Calu3 (cell line): Measurements from ENCODE around the gene CCDC175. TPM values are rescaled to one million over a fixed set of nuclear protein-coding genes. Genes with fewer than 3 reads are reported as not detected.
A peak's percentile ranks its signal among the peaks of the same experiment; 100 is the strongest.

Experiments
- BruUV-seq: library from RNA; stranded (reverse); fragments of 400-500 nt; replicated peaks from 2 replicates; lab custom pipeline; 2021; lab: Mats Ljungman, UMichigan
- CTCF ChIA-PET: fragments of 300-600 bp; sonication (Branson Sonifier 250); formaldehyde crosslinking; loops from one replicate; lab custom pipeline; 2022; ENCODE audit warnings: antibody characterized with exemption; lab: Charles Lee
- DNase-seq: peaks from one replicate; pipeline ENCODE4 v3.0.0; 2022
- H3K27ac Mint-ChIP-seq: one replicate; pipeline ENCODE4 v1.8.0; 2022; ENCODE audit warnings: mixed read lengths; ENCODE audit not compliant: unreplicated experiment
- H3K27me3 Mint-ChIP-seq: one replicate; pipeline ENCODE4 v1.8.0; 2022; ENCODE audit warnings: mixed read lengths; ENCODE audit not compliant: unreplicated experiment
- H3K36me3 Mint-ChIP-seq: one replicate; pipeline ENCODE4 v1.8.0; 2022; ENCODE audit warnings: mild to moderate bottlenecking, moderate library complexity, mixed read lengths; ENCODE audit not compliant: insufficient read depth, unreplicated experiment
- H3K4me1 Mint-ChIP-seq: one replicate; pipeline ENCODE4 v1.8.0; 2022; ENCODE audit warnings: mild to moderate bottlenecking, low read depth, mixed read lengths; ENCODE audit not compliant: unreplicated experiment
- H3K4me3 Mint-ChIP-seq: one replicate; pipeline ENCODE4 v1.8.0; 2022; ENCODE audit warnings: mild to moderate bottlenecking, low read depth, moderate library complexity, mixed read lengths; ENCODE audit not compliant: unreplicated experiment
- H3K9me3 Mint-ChIP-seq: one replicate; pipeline ENCODE4 v1.8.0; 2022; ENCODE audit warnings: low read depth, mixed read lengths; ENCODE audit not compliant: unreplicated experiment
- intact Hi-C: fragments of 100-400 bp; cut with micrococcal nuclease; formaldehyde crosslinking; loops from one replicate; pipeline ENCODE4 v1.10.0; 2022; ENCODE audit not compliant: unreplicated experiment
- total RNA-seq: library from RNA; stranded (reverse); gene quantifications from 2 replicates; pipeline ENCODE4 v1.2.3, GENCODE V29; 2022
- TF ChIP-seq, protein P1 (sequence below): fragments of 200-600 bp; IDR thresholded peaks from one replicate; pipeline ENCODE4 v1.8.0; 2022; ENCODE audit warnings: antibody characterized with exemption; ENCODE audit not compliant: unreplicated experiment

The CCDC175 gene
- total RNA-seq, 1 experiment from 2014 or later, result not detected

DNA sequence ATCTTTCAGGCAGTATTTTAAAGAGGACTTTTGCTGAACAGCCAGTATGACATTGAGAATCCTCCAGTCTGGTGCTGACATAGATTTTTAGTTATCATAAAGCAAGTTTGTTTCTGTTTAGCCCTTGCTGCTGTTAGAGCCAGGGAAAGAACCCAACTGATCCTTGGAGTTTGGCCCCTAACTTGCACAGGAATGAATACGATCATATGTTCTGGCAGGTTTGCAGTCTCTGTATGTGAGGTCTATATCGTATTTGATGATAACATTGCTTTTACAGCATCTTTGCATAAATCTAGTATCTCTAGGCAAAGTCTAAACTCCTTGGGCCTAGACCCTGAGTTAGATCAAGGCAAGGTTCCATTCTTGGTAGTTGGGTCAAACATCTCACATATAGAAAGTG is 4.3 kb upstream of the CCDC175 start:
- no peak for DNase-seq
- Mint-ChIP-seq H3K27me3 (no peaks in the 10 kb centered on the region), H3K36me3 (peaks cover 8% of the 10 kb centered on the region), H3K4me3 (no peak overlapping the region), H3K27ac (no peak overlapping the region), H3K4me1 (no peaks in the 10 kb centered on the region), H3K9me3 (no peaks in the 10 kb centered on the region)
- TF ChIP-seq, protein P1, sequence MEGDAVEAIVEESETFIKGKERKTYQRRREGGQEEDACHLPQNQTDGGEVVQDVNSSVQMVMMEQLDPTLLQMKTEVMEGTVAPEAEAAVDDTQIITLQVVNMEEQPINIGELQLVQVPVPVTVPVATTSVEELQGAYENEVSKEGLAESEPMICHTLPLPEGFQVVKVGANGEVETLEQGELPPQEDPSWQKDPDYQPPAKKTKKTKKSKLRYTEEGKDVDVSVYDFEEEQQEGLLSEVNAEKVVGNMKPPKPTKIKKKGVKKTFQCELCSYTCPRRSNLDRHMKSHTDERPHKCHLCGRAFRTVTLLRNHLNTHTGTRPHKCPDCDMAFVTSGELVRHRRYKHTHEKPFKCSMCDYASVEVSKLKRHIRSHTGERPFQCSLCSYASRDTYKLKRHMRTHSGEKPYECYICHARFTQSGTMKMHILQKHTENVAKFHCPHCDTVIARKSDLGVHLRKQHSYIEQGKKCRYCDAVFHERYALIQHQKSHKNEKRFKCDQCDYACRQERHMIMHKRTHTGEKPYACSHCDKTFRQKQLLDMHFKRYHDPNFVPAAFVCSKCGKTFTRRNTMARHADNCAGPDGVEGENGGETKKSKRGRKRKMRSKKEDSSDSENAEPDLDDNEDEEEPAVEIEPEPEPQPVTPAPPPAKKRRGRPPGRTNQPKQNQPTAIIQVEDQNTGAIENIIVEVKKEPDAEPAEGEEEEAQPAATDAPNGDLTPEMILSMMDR, result no peak
- CTCF ChIA-PET, result no interaction called here
- BruUV-seq, result no TSS peak
- intact Hi-C loops, result no loop called here

DNA sequence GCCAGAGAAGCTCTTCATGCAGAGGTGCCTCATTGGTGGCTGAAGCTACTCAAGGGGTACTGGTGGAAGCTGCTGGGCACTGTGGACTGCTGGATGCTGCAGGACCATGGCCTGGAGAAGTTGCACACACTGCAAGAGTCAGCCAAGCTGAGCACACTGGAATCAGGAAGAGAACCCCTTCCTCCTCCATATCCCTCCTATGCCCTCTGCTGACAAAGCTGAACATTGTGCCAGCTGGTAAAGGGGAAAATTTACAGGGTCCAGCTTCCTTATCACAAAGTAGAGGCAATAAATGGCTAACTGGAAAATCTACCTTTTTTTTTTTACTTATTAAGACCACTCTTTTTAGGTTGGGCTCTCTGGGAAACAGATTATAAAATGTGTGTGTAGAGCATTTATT is 6.5 kb downstream of the CCDC175 start:
- DNase-seq, result peak; percentile 12
- Mint-ChIP-seq H3K27ac (no peak overlapping the region), H3K27me3 (peaks cover 22% of the 10 kb centered on the region), H3K4me3 (no peak overlapping the region), H3K9me3 (no peaks in the 10 kb centered on the region), H3K4me1 (no peaks in the 10 kb centered on the region), H3K36me3 (no peaks in the 10 kb centered on the region)
- CTCF ChIA-PET, result interaction anchor here (1.0 to 1.6 kb wide), 3 partner anchors 58 to 63 kb away, joined by 3 to 12 read pairs (median 5); no protein-coding TSS in a partner anchor
- intact Hi-C loops, result no loop called here
- no TSS peak for BruUV-seq
- TF ChIP-seq, protein P1, result no peak

DNA sequence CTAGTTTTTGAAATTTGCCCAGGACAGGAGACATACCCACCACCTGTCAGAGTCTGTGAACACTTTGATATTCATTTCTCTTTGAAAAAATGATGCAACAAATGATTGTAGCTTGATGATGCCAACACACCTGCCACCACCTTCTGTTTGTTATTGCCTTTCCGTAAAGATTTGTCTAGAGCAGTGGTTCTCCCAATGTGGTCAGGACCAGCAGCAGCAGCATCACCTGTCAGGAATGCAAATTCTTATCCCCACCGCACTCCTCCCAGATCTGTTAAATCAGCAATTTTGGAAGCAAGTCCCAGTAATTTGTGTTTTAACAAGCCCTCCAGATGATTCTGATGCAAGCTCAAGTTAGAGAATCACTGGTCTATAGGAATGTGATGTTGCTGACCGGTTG is 9.9 kb downstream of the CCDC175 start:
- DNase-seq, result no peak
- Mint-ChIP-seq H3K27ac (no peak overlapping the region), H3K4me1 (no peaks in the 10 kb centered on the region), H3K36me3 (no peaks in the 10 kb centered on the region), H3K27me3 (peaks cover 22% of the 10 kb centered on the region), H3K4me3 (no peak overlapping the region), H3K9me3 (no peaks in the 10 kb centered on the region)
- TF ChIP-seq, protein P1, result no peak
- CTCF ChIA-PET, result interaction anchor here (1.3 kb wide), 1 partner anchor 82 kb away, joined by 3 read pairs; the partner anchor contains the start of genes JKAMP and L3HYPDH
- intact Hi-C loops, result no loop called here
- BruUV-seq, result no TSS peak

DNA sequence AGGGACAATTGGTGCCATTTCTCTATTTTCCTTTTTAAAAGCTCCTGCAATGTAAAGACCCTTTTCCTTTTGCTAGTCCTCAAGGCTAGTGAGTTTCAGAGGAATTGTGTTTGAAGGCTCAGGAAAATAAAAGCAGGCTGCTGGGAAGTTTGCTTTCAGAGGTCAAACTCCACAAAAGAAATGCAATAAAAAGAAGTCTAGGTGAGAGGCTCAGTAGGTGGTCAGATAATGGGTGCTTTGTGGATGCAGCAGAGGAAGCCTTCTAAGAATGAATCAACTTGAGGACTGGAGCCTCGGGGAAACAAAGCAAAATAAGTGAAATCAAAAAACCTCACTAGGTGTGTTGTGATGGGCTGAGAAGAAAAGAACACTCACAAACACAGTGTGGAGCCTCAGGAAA is 10.3 kb downstream of the CCDC175 start:
- CTCF ChIA-PET, result interaction anchor here (1.3 kb wide), 1 partner anchor 82 kb away, joined by 3 read pairs; the partner anchor contains the start of genes JKAMP and L3HYPDH
- H3K4me3 Mint-ChIP-seq, result no peak overlapping the region
- H3K27ac Mint-ChIP-seq, result no peak overlapping the region
- H3K9me3 Mint-ChIP-seq, result no peaks in the 10 kb centered on the region
- no TSS peak for BruUV-seq
- H3K4me1 Mint-ChIP-seq, result no peaks in the 10 kb centered on the region
- no peak for DNase-seq
- TF ChIP-seq, protein P1, result no peak
- intact Hi-C loops, result no loop called here
- H3K27me3 Mint-ChIP-seq, result peaks cover 22% of the 10 kb centered on the region
- H3K36me3 Mint-ChIP-seq, result no peaks in the 10 kb centered on the region
